HEK293 (cell line): ENCODE results near the gene AP3B2.

ENCODE experiments used
- ZNF175 ChIP-seq: fragments of 450-650 bp; formaldehyde crosslinking; IDR thresholded peaks from 2 replicates; pipeline ENCODE4 v1.5.1; 2016; ENCODE audit warnings: missing biosample characterization, missing genetic modification characterization
- ZNF76 ChIP-seq: fragments of 450-650 bp; formaldehyde crosslinking; IDR thresholded peaks from 2 replicates; pipeline ENCODE4; 2016; ENCODE audit warnings: low read depth, missing biosample characterization, missing genetic modification characterization, borderline replicate concordance
- TF ChIP-seq, protein P1 (sequence below): fragments of 450-650 bp; formaldehyde crosslinking; IDR thresholded peaks from 2 replicates; pipeline ENCODE4 v1.5.1; 2016; ENCODE audit warnings: missing biosample characterization, missing genetic modification characterization
- TF ChIP-seq, protein P2 (sequence below): fragments of 450-650 bp; formaldehyde crosslinking; IDR thresholded peaks from 2 replicates; pipeline ENCODE4 v1.5.1; 2017; ENCODE audit warnings: missing biosample characterization, missing genetic modification characterization

DNA sequence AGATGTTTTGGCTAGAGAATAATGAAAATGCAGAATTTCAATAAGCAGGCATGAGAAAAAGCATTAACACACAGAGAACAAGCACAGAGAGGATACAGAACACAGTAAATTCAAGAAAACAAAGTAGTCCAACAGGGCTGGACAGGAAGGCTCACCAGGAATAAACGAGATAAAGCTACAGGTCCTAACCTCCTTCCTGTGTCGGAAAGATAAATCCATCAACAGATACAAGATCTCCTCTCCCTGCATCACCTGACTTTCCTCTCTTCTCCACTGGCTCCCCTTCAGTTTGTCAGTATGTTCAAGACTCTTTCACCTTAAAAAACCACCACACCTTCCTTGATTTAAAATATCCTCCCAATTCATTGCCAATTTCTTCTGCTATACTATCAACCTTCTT, 73.9 kb downstream of the AP3B2 start:
- TF ChIP-seq ZNF76 (tag by site-specific recombination) = no peak
- TF ChIP-seq, protein P1, sequence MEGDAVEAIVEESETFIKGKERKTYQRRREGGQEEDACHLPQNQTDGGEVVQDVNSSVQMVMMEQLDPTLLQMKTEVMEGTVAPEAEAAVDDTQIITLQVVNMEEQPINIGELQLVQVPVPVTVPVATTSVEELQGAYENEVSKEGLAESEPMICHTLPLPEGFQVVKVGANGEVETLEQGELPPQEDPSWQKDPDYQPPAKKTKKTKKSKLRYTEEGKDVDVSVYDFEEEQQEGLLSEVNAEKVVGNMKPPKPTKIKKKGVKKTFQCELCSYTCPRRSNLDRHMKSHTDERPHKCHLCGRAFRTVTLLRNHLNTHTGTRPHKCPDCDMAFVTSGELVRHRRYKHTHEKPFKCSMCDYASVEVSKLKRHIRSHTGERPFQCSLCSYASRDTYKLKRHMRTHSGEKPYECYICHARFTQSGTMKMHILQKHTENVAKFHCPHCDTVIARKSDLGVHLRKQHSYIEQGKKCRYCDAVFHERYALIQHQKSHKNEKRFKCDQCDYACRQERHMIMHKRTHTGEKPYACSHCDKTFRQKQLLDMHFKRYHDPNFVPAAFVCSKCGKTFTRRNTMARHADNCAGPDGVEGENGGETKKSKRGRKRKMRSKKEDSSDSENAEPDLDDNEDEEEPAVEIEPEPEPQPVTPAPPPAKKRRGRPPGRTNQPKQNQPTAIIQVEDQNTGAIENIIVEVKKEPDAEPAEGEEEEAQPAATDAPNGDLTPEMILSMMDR (tag by site-specific recombination) = no peak
- TF ChIP-seq ZNF175 (tag by site-specific recombination) = no peak
- TF ChIP-seq, protein P2, sequence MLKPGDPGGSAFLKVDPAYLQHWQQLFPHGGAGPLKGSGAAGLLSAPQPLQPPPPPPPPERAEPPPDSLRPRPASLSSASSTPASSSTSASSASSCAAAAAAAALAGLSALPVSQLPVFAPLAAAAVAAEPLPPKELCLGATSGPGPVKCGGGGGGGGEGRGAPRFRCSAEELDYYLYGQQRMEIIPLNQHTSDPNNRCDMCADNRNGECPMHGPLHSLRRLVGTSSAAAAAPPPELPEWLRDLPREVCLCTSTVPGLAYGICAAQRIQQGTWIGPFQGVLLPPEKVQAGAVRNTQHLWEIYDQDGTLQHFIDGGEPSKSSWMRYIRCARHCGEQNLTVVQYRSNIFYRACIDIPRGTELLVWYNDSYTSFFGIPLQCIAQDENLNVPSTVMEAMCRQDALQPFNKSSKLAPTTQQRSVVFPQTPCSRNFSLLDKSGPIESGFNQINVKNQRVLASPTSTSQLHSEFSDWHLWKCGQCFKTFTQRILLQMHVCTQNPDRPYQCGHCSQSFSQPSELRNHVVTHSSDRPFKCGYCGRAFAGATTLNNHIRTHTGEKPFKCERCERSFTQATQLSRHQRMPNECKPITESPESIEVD (tag by site-specific recombination) = no peak
